DMS 273 (cell line): ENCODE measurements around the gene USP40.
A peak's percentile ranks its signal among the peaks of the same experiment; 100 is the strongest.

Experiments used
- DNase-seq: peaks from one replicate; lab custom pipeline; 2025; ENCODE audit not compliant: unreplicated experiment; lab: John Stamatoyannopoulos, UW

Gene USP40

DNA sequence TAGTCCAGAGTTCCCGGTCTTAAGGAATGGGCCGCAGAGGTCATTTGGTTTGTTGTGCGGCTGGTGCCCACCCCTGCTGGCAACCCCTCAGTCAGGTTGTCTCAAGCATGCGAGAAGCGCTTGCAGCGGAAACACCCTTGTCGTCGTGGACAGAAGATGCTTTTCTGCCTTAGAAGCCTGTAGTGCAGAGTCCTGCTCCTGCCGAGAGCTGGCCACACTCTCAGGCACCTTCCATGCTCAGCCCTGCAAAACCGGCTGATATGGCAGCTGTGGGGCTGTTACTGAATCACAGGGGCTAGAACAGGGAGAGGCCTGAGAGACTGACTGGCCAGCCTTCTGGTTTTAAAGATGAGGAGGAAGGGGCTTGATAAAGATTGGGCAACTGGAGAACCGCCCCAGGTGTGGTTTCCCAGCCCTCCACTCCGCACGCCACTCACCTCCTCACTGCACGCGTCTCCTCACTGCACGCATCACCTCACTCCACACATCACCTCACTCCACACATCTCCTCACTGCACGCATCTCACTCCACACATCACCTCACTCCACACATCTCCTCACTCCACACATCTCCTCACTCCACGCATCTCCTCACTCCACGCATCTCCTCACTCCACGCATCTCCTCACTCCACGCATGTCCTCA, 103.6 kb downstream of the USP40 start:
- no peak for DNase-seq

DNA sequence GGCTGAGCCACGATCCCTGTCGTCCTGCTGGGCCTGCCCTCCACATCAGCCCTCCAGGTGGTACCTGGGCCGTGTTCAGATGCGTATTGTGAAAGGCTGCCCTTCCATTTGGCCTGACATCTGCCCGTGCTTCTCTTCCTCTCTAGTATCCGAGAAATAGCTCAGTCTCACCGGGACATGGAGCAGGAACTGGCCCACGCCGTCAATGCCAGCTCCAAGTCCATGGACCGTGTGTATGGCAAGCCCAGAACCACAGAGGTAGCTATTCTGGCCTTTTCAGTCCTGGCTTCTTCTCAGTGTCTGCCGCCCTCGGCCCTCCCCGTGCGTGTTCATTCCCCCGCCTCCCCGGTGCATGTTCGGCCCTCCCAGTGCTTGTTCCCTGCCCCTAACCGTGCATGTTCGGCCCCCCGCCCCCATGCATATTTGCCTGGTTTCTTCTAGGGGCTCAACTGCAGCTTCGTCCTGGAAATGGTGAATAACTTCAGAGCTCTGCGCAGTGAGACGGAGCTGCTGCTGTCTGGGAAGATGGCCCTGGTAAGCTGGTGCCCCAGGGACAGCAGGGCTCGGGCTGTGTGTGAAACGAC, 104.3 kb downstream of the USP40 start:
- no peak for DNase-seq

DNA sequence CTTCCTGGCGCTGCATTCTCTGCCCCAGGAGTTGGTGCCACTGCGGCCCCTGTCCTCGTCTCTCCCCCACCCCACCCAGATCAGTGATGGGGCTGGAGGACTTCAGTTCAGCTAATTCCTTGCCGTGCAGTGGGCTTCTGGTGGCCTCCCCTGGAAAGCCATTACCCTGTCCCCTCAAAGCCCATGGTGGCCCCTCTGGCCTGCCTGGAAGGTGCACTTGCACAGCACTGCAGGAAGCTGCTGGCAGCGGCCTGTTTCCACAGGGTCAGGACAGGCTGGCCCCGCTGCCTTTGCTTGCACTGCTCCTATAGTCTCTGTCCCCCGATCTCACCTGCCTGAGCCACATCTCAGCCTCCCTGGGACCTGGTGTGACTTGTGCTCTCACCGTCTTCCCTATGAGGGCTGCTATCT, 105.1 kb downstream of the USP40 start:
- DNase-seq = no peak

DNA sequence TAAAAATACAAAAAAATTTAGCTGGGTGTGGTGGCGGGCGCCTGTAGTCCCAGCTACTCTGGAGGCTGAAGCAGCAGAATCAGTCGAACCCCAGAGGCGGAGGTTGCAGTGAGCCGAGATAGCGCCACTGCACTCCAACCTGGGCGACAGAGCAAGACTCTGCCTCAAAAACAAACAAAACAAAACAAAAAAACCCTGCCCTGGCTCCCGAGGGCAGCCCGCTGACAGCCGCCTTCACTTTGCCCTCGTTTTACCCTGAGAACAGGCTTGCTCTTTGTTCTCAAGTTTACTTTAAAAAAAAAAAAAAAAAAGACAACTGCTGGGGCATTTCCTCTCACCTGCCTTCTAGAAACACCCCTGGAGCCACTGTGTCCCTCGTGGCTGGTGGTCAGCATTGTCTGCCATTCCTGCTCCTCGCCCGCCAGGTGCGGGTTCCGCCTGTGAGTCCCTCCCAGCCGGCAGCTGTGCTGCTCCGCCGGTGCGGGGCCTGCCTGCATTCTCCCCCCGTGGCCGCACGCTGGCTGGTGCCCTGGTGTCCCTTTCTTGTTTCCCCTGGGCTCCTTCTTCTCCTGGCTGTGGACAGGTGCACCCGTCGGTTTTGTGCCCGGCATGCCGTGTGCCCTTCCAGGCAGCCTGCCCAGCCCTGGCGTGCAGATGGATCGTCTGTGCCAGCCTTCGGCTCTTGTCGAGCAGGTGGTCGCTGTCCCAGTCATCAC, 105.7 kb downstream of the USP40 start:
- no peak for DNase-seq

DNA sequence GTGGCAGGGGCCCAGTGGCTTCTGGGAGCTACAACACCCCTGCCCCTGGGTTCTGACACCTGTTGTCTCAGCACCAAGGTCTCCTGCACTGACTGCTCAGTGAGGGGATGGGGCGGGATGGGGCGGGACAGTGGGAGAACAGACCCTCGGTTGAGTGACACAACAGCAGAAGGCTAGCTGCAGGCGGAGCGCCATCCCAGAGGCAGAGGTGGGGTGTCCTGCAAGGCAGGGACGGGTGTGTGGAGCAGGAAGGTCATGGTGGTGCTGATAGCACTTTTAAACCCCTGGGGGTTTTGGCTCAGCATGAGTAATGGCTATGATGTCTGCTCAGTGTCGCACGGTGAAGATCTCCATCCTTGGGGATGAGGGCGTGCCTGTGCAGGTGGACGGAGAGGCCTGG, 107.2 kb downstream of the USP40 start:
- DNase-seq = no peak

DNA sequence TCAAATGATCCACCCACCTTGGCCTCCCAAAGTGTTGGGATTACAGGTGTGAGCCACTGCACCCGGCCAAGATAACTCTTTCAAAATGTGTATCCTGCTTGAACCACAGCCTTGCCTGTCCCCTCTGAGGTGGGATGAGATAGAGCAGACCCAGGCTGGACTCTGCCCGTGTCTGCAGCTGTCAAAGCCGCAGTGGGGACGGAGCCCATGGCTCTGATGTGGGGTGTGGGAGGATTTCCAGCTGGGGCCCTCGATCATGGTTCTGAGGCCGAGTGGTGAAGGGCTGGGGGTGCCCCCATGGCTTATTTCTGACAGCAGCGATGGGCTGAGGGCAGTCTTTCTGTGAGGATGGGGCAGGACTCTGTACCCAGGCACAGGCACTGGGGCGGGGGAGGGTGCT, 107.8 kb downstream of the USP40 start:
- no peak for DNase-seq

DNA sequence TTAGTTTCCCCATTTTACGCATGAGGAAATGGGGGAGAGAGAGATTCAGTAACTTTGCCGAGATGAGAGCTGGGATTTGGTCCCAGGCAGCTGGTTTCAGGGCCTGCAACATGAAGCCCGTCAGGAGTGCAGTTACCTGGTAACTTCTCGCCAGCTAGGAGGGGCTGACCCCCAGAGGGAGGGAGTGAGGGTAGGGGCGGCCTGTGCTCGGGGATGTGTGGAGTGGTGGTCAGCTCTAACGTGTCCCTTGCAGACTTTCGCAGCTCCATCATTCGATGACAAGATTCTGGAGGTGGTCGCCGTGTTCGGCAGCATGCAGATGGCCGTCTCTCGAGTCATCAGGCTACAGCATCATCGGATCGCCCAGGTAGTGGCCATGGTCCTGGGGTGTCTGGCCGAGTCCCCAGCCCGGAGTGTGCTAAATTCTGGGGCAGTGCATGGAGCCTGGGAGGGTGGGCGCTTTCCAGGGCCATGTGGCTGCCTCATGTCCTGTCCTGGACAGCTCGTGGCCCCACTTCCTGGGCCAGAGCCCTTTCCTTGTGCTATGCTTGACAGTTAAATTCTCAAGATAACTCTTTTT, 108.5 kb downstream of the USP40 start:
- DNase-seq = no peak

DNA sequence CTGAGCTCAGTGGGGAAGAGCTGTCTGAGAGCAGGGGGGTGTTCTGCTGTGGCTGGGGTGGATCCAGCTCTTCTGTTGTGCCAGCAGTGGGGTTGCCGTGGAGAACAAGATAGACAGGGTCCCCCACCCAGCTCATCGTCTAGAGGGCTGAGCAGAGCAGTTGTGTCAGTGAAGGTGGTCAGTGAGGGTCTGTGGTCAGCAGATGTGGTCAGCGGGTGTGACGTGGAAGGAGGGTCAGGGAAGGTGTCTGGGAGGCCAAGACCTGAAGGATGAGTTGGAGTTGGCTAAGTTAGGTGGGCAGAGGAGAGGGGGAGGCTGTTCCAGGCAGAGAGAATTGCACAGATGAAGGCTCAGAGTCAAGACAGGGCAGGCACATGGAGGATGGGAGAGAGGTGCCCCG, 109.2 kb downstream of the USP40 start:
- no peak for DNase-seq

DNA sequence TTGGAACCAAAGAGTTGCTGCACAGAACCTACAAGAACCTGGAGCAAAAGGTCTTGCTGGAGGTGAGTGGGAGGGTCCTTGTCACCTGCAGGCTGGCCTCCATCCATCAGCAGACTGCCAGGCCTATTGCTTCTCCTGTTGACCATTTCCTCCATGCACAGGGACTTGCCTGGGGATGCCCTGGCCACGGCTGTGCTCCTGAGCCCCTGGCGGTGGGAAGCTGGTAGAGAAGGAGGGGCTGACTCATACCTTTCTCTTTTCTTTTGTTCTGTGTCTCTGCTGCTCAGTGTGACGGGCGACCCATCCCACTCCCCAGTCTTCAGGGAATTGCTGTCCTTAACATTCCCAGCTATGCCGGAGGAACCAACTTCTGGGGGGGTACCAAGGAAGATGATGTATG, 109.6 kb downstream of the USP40 start:
- DNase-seq = no peak

DNA sequence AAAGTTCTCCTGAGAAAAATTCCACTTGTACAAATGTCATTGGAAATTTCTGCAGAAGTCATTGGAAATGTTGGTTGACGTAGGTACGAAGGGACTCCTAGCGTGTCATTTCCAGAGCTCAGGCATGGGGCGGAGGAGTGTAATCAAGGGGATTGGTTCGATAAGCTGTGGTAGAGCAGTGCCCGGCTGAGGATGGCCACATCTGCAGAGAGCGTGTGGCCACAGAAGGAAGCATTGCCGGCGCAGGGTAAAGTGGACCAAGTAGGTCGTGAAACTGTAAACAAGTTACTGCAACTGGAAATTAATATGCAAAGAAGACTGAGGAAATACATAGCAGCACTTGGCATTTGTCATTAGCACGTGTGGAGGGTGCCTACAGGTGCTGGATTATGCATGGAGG, 110.5 kb downstream of the USP40 start:
- DNase-seq = no peak

DNA sequence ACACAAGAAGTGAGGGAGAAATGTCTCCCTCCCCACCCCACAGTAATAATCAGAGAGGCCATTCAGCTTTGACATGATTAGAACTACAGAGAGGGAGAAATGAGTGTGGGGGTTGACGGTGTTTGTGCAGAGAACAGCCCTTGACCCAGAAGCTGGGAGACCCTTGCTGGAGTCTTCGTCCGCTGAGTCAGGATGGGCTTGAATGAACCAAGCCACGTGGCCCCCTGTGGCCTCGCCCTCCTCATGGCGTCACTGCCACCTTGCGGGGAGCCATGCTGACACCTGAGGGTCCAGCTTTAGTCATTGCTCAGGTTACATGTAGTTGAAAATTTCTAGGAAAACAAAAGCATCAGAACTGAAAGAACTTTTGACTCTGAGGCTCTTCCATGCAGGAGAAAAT, 111.1 kb downstream of the USP40 start:
- DNase-seq = no peak

DNA sequence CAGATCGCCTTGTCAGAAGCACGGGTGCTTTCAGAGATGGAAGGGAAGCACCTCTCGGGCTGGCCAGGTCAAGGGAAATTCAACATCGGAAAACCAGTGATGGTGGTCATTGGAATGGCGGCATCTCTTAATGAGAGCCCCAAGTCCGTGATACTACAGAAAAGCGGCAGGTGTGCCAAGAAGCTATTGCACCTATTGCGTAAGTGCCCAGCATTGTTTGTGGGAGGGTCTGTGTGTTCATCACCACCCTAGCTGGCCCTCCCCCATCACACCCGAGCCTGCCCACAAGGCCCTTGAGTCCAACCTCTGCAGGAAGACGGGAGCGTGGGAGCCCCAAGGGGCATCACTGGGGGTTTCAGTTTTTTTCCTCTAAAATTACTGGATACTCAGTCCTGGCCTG, 111.6 kb downstream of the USP40 start:
- no peak for DNase-seq

DNA sequence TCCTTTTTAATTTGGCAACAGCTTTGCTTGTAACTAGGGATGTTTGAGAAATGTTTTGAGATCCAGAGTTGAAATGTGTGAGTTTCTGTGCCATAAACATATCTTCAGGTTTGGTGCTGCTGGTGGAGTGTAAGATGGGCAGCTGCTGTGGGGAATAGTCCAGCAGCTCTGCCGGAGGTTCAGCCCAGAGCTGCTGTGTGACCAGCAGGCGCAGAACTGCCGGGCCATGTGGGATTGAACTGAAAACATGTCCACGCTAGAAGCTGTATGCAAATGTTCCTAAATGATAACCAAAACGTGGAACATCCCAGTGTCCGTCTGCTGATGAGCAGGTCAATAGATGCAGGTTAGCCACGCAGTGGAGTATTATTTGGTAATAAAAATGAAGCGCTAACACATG, 112.7 kb downstream of the USP40 start:
- DNase-seq = no peak

DNA sequence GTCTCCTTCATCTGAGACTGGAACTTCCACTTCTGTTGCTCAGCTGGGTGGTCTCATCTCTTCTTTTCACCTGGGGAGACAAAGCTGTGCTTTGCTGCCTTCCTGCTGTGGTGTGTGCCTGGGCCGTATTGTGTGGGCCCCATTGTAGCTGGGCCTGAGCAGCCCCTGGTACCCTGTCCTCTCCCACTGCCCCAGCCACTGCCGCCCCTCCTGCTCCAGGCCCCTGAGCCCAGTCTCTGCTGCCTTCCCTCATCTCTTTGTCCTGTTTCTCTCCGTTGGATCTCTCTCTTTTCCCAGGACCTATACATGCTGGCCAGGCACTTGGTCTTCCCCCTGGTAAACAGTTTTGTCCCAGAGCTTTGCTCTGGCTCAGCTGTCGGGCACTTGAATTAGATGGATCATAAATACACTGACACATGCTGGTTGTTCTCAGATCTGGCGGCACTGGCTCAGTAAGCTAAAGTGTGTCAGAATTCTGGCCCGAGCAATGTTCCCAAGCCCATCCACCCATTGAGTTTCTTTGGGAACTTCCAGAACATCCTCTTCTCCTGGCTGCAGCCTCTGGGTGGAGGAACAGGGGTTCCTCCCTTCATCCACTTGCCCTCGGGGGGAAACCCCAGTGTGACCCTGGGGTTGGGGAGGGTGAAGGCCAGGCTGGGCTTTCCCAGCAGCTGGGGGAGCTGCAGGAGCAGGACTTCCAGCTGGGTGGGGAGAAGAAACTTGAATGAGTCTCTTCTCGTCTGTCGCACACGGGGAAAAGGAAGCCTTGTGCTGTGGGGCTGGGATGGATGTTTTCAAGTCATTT, 113.3 kb downstream of the USP40 start:
- DNase-seq = no peak

DNA sequence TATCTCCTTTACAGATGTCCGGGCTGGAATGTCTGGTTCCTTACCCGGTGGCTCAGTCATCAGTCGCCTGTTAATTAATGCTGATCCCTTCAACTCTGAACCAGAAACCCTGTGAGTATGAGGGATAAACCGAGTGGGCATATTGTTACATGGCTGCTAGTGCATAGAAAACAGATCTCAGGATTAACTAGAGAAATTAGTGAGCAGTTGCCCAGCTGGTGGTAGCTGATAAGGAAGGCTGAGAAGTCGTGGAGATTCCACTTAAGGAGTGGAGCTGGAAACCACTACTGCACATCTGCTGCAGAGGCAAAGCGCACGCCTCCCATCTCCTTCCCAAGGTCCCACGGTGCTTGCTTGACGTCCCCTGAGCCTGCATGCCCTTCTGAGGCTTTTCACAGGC, 114.6 kb downstream of the USP40 start:
- DNase-seq = no peak

DNA sequence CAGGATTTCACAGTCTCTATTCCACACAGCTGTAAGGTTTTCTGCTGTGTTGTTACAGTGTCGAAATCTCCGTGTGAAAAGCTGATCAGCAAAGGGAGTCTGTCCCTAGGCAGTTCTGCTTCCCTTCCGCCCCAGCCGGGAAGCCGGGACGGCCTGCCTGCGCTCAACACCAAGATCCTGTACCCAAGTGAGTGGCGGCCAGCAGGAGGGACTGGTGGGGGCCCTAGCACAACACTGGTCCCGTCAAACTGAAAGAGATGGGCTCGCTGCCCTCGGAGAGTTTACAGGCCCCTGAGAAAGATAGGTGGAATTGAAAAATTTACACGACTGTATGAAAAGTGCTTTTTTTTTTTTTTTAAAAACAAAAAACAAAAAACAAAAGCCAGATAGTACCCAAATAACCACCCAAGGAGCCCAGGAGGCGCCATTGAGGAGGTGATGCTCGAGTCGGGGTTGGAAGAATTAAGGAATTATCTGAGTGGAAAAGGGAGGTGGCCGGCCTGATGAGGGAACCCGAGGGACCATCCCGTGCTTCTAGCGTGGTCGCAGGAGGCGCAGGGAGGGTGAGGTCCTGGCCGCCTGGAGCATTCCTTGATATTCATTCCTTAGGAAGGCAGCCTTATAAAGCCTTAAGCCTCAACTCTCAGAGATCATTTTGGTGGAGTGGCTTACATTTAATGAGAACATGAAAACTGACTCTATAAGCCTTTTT, 115.6 kb downstream of the USP40 start:
- DNase-seq = no peak

DNA sequence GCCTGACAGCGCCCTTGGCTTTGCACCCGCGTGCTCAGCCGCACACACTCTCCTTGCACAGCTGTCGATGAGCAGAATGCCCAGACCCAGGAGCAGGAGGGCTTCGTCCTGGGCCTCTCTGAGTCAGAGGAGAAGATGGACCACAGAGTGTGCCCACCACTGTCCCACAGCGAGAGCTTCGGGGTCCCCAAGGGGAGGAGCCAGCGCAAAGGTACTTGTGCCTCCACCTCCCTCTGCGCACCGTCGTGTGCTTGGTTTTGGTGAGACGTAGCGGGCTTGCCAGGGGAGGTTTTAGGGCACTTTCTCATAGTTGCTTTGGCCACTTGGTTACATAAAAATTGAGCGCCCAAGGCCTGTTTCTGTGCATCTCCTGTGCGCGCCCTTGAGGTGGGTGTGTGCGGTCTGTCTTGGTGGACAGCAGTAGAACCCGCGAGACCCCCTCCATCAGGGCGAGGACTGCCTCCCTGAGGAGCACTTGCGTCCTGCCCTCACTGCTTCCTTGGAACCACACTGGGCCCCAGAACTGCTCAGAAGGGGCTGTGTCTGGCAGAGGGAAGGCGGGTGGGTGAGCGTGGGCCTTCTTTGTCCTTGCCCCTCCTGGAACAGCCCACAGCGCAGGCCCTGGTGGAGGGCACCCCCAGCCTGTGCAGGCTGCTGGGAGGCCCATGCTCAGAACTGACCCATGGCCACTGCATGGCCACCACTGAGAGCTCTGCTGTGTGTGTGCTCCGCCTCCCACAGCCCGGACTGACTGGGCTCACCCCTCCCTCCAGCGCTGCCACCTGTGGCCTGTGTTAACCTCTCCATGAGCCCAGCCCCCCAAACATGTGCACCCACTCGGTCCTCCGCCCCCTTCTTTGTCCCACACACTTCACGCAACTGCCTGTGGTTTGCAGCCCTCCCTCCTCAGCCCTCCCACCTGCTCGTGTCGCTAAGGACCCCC, 116.4 kb downstream of the USP40 start:
- no peak for DNase-seq

DNA sequence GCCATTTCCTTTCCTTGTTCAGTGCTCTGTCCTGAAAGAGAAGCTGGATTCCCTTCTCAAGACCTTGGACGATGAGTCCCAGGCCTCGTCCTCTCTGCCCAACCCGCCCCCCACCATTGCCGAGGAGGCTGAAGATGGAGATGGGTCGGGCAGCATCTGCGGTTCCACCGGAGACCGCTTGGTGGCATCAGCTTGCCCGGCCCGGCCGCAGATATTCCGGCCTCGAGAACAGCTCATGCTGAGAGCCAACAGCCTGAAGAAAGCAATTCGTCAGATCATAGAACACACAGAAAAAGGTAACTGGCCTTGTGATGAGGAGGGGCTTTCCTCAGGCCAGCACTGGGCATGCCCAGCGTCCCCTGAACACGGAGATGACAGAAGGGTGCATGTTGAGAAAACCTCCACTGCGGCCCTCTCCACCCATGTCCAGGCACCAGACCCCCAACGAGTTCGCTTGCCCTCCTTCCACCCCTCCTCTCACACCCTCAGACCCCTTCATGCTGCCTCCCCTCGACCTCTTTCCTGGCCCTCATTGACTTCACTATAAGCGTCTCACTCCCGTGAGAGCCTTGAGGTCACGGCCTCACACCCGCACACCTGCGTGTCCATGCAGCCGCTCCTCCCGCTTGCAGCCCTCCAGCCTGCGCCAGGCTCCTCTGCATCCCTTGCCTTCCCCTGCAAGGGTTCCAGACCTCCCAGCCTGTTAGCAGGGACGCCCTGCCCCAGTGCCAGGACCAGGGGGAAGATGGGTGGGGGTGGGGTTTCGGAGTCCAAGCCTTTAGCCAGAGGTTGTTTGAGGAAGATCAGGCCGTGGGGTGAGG, 117.3 kb downstream of the USP40 start:
- peak; percentile 23 for DNase-seq

DNA sequence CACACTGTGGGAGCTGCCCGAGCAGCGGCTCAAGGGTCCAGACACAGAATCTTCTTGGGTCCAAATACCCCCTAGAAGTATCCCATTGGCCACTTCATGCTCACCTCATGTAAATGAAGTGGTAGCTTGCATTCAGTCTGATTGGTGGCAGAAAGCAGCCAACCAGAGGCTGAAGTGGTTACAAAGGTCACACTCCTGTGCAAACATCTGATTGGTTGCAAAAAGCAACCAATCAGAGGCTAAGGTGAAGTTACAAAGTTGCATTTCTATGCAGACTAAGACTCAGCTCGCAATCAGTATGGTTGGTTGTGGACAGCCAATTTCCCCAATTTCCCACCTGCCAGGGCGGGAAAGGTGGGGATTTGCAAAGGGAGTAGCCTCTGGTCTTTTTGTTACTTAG, 118.0 kb downstream of the USP40 start:
- no peak for DNase-seq
